GM12878 (cell line): Measurements from ENCODE around the gene TKFC. TPM values are rescaled to one million over a fixed set of nuclear protein-coding genes. Genes with fewer than 3 reads are reported as not detected.

Experiments used
- ATAC-seq: fragments of 200-7000 bp; cut with Tn5 transposase; 3 replicates; pipeline ENCODE4 v1.9.1; 2020; ENCODE audit warnings: mild to moderate bottlenecking, moderate library complexity
- BruUV-seq: library from RNA; stranded (reverse); fragments of 400-500 nt; replicated peaks from 2 replicates; lab custom pipeline; 2021; lab: Mats Ljungman, UMichigan
- CTCF ChIA-PET: fragments of 300-600 bp; sonication (Branson Sonifier 250); formaldehyde crosslinking; extraction: SDS; loops from one replicate; lab custom pipeline; 2021; ENCODE audit warnings: inconsistent platforms; lab: Yijun Ruan, JAX
- POLR2A ChIA-PET: fragments of 350-600 bp; formaldehyde crosslinking; extraction: SDS; loops from one replicate; lab custom pipeline; 2021; ENCODE audit warnings: inconsistent platforms; lab: Charles Lee
- RAD21 ChIA-PET: fragments of 300-600 bp; sonication (Branson Sonifier 250); formaldehyde crosslinking; loops from one replicate; lab custom pipeline; 2023; ENCODE audit warnings: antibody characterized with exemption; ENCODE audit not compliant: unreplicated experiment; lab: Charles Lee
- SMC1A ChIA-PET: fragments of 300-600 bp; sonication (Branson Sonifier 250); formaldehyde crosslinking; loops from one replicate; lab custom pipeline; 2023; ENCODE audit not compliant: unreplicated experiment, uncharacterized antibody; lab: Charles Lee
- DNase-seq: peaks from one replicate; pipeline ENCODE4 v3.0.0-alpha.2; 2011; ENCODE audit warnings: low read depth, low spot score
- FAIRE-seq: peaks from 3 replicates; lab custom pipeline; 2011; peaks lifted over from hg19 to GRCh38; lab: Jason Lieb, UNC
- H2AFZ ChIP-seq: 2 replicates; pipeline ENCODE4 v1.6.0; 2011; ENCODE audit warnings: low read depth, low read length, control low read depth; ENCODE audit not compliant: control insufficient read depth
- H3K27ac ChIP-seq: 2 replicates; pipeline ENCODE4 v1.5.1; 2011; ENCODE audit warnings: control low read depth; ENCODE audit not compliant: control insufficient read depth, insufficient read depth
- H3K27me3 ChIP-seq, 2 experiments: replicated peaks in 1 of 2; 2 replicates each; pipeline versions ENCODE4 v1.6.0 to v1.6.1; 2011; ENCODE audit warnings: low read length in 1 of 2; ENCODE audit not compliant: control insufficient read depth in 2 of 2, insufficient read depth in 2 of 2
- H3K36me3 ChIP-seq, 2 experiments: 2 replicates each; pipeline ENCODE4 v1.5.1; 2011; ENCODE audit warnings: low read length in 1 of 2; ENCODE audit not compliant: control insufficient read depth in 2 of 2, insufficient read depth in 2 of 2
- H3K4me1 ChIP-seq: 2 replicates; pipeline ENCODE4 v1.6.1; 2011; ENCODE audit warnings: mild to moderate bottlenecking, low read length, moderate library complexity, mixed read lengths; ENCODE audit not compliant: control insufficient read depth, insufficient read depth
- H3K4me2 ChIP-seq: 2 replicates; pipeline ENCODE4 v1.6.0; 2011; ENCODE audit warnings: control low read depth; ENCODE audit not compliant: control insufficient read depth, insufficient read depth
- H3K4me3 ChIP-seq: fragments of 200-600 bp; sonication (generic); 2 replicates; pipeline ENCODE4 v1.5.1; 2016
- H3K79me2 ChIP-seq: 2 replicates; pipeline ENCODE4 v1.6.0; 2011; ENCODE audit warnings: low read length; ENCODE audit not compliant: control insufficient read depth, insufficient read depth
- H3K9ac ChIP-seq: 2 replicates; pipeline ENCODE4 v1.8.0; 2011; ENCODE audit warnings: low read length, control low read depth, mixed read lengths; ENCODE audit not compliant: control insufficient read depth, insufficient read depth
- H3K9me3 ChIP-seq: replicated peaks from 3 replicates; pipeline ENCODE4 v1.5.1; 2011; ENCODE audit warnings: mild to moderate bottlenecking, low read length; ENCODE audit not compliant: control insufficient read depth, insufficient read depth
- H4K20me1 ChIP-seq: 2 replicates; pipeline ENCODE4 v1.6.0; 2011; ENCODE audit not compliant: control insufficient read depth, insufficient read depth
- BCL11A ChIP-seq: IDR thresholded peaks from 2 replicates; pipeline ENCODE4 v1.6.1; 2011; ENCODE audit warnings: low read depth, low read length
- CHD1 ChIP-seq: IDR thresholded peaks from 2 replicates; pipeline ENCODE4 v1.6.1; 2012; ENCODE audit warnings: low read depth, low read length, improper control_type of control experiment
- ELK1 ChIP-seq: IDR thresholded peaks from 2 replicates; pipeline ENCODE4 v1.6.1; 2012; ENCODE audit warnings: low read depth, low read length, improper control_type of control experiment
- FOXK2 ChIP-seq: fragments of 450-650 bp; IDR thresholded peaks from 2 replicates; pipeline ENCODE4 v1.6.1; 2017; ENCODE audit warnings: mild to moderate bottlenecking, moderate library complexity
- FOXM1 ChIP-seq: IDR thresholded peaks from 2 replicates; pipeline ENCODE4 v1.6.1; 2012; ENCODE audit warnings: low read depth, mild to moderate bottlenecking, inconsistent platforms, low read length, moderate library complexity
- HDAC2 ChIP-seq: fragments of 200-600 bp; sonication (generic); IDR thresholded peaks from 2 replicates; pipeline ENCODE4 v1.6.1; 2017
- IRF3 ChIP-seq: fragments of 450-650 bp; IDR thresholded peaks from 2 replicates; pipeline ENCODE4 v1.6.1; 2014; ENCODE audit warnings: mild to moderate bottlenecking
- NR2F1 ChIP-seq: fragments of 450-650 bp; conservative IDR thresholded peaks from 2 replicates; pipeline ENCODE4 v1.6.1; 2017; ENCODE audit warnings: mild to moderate bottlenecking
- RAD21 ChIP-seq: IDR thresholded peaks from 2 replicates; pipeline ENCODE4 v1.6.1; 2011; ENCODE audit warnings: mild to moderate bottlenecking, low read depth, low read length, moderate library complexity; ENCODE audit not compliant: insufficient read depth
- RELB ChIP-seq: fragments of 450-650 bp; IDR thresholded peaks from 2 replicates; pipeline ENCODE4 v1.6.1; 2017; ENCODE audit warnings: low read depth, mild to moderate bottlenecking, moderate library complexity
- ZBTB11 ChIP-seq: fragments of 450-650 bp; formaldehyde crosslinking; IDR thresholded peaks from 2 replicates; pipeline ENCODE4 v1.5.0; 2022; ENCODE audit warnings: mild to moderate bottlenecking, missing genetic modification characterization
- WGBS: methylation state at CpG from one replicate; pipeline ENCODE4 v1.1.6; 2016; ENCODE audit warnings: low lambda C conversion rate; ENCODE audit not compliant: insufficient replicate concordance, insufficient coverage; ENCODE audit errors: missing lambda C conversion rate; 5-methylcytosine and 5-hydroxymethylcytosine counted together
- in situ Hi-C: fragments of 300-500 bp; cut with MboI; formaldehyde crosslinking; loops from 9 replicates; pipeline ENCODE4 v1.14.3; 2018; ENCODE audit warnings: mixed read lengths
- intact Hi-C: fragments of 100-400 bp; cut with micrococcal nuclease; formaldehyde crosslinking; loops from one replicate; pipeline ENCODE4 v1.14.2; 2022; ENCODE audit not compliant: unreplicated experiment
- polyA plus RNA-seq, 11 experiments: library from polyadenylated mRNA; depleted of rRNA in 4 of 11; unstranded in 6 of 11; stranded (reverse) in 5 of 11; fragments of >200 nt; fragmentation: Nextera tagmentation in 4 of 11; fragmentation: Illumina TruSeq in 1 of 11; extraction: Ambion mirVana in 4 of 11; extraction: Trizol in 1 of 11; gene quantifications; 1 replicate in 1 of 11; 2 replicates in 10 of 11; pipeline versions ENCODE4 v1.2.1 to v1.2.3, GENCODE V29; 2011 to 2016; ENCODE audit warnings: inconsistent platforms in 2 of 11, missing spikeins in 2 of 11, low read depth in 1 of 11
- total RNA-seq, 4 experiments: library from RNA; depleted of rRNA in 3 of 4; stranded (reverse); fragments of >200 nt in 3 of 4; fragmentation: Illumina TruSeq in 1 of 4; extraction: Trizol in 1 of 4; gene quantifications; 2 replicates each; pipeline versions ENCODE4 v1.2.1 to v1.2.3, GENCODE V29; 2013 to 2021

TKFC gene
- total and polyA plus RNA-seq, 10 of the 15 experiments (the other 5 are each of a cell fraction or from before 2014, with no cell fraction given), result 2.4 to 113 (median 59.0) TPM

- intact Hi-C loops, result no loop called here
- Histone ChIP-seq H3K27me3 (no peaks in the 10 kb centered on the region), H3K4me3 (no peak overlapping the region), H3K4me1 (peaks cover 14% of the 10 kb centered on the region), H4K20me1 (no peaks in the 10 kb centered on the region), H3K27ac (no peak overlapping the region), H3K79me2 (peaks cover 21% of the 10 kb centered on the region), H3K9me3 (no peaks in the 10 kb centered on the region), H3K36me3 (peaks cover 17 to 32% of the 10 kb centered on the region in 2 experiments), H3K4me2 (no peak overlapping the region), H2AFZ (no peak overlapping the region), H3K9ac (no peak overlapping the region)
- ChIA-PET RAD21 (interaction anchor here (0.9 to 8.0 kb wide), 3 partner anchors 8 to 31 kb away, joined by 3 to 72 read pairs (median 3); partner anchors contain the start of genes CYB561A3 and TMEM138), SMC1A (interaction anchor here (0.8 to 2.0 kb wide), 4 partner anchors 11 to 31 kb away, joined by 3 to 8 read pairs (median 4); no protein-coding TSS in a partner anchor), CTCF (interaction anchor here (1.0 to 23.9 kb wide), 4 partner anchors 17 to 68 kb away, joined by 3 to 387 read pairs (median 160); no protein-coding TSS in a partner anchor), POLR2A (interaction anchor here (7.0 kb wide), 1 partner anchor 8 kb away, joined by 111 read pairs; the partner anchor contains the start of genes CYB561A3 and TMEM138)
- in situ Hi-C loops, result no loop called here
- BruUV-seq, result no TSS peak
- TF ChIP-seq IRF3 (no peak), CHD1 (no peak), ZBTB11 (CRISPR knock-in tag) (no peak), RAD21 (no peak), FOXK2 (no peak), ELK1 (no peak), NR2F1 (no peak), FOXM1 (no peak), RELB (no peak), BCL11A (no peak), HDAC2 (no peak)
- WGBS, result over 99% methylated on average over 6 of the region's 6 CpGs
- FAIRE-seq (no peak), DNase-seq (no peak), ATAC-seq (no peak)
These were observed 34.4 kb downstream of the TKFC start for GRCh38 chr11:61367406-61367805.
